Measurements from ENCODE around the gene DNAH10. TPM values are rescaled to one million over a fixed set of nuclear protein-coding genes. Genes with fewer than 3 reads are reported as not detected.

DNAH10 gene
- total and polyA plus RNA-seq, 2 of the 13 experiments (the other 11 are each of a cell fraction or from before 2014, with no cell fraction given) = 0.01 to 0.02 TPM

- TF ChIP-seq ZNF800 (CRISPR knock-in tag; IDR thresholded peaks at IDR 0.05) (no peak), SNAPC4 (CRISPR knock-in tag; IDR thresholded peaks at IDR 0.05) (no peak), REXO4 (CRISPR knock-in tag; IDR thresholded peaks at IDR 0.05; ENCODE audit: borderline replicate concordance) (no peak), SIX4 (CRISPR knock-in tag; IDR thresholded peaks at IDR 0.05) (no peak), ZNF570 (CRISPR knock-in tag; IDR thresholded peaks at IDR 0.05; ENCODE audit: borderline replicate concordance) (no peak), HNF4A (CRISPR knock-in tag; IDR thresholded peaks at IDR 0.05) (peak; percentile 52; the same call in 1 of the 2 replicates), ZNF687 (CRISPR knock-in tag; IDR thresholded peaks at IDR 0.05) (peak; percentile 21; the same call in 1 of the 2 replicates), ZSCAN21 (CRISPR knock-in tag; IDR thresholded peaks at IDR 0.05; ENCODE audit: borderline replicate concordance) (no peak), NR0B2 (CRISPR knock-in tag; IDR thresholded peaks at IDR 0.05) (no peak), GATAD2A (CRISPR knock-in tag; IDR thresholded peaks at IDR 0.05) (0 out of 2 replicates have a peak, but pooled peaks have one; percentile 16), HBP1 (CRISPR knock-in tag; IDR thresholded peaks at IDR 0.05; ENCODE audit: low read depth) (no peak), ZMAT3 (CRISPR knock-in tag; conservative IDR thresholded peaks at IDR 0.05) (0 out of 2 replicates have a peak, but pooled peaks have one; percentile 20), ATF1 (CRISPR knock-in tag; IDR thresholded peaks at IDR 0.05) (no peak), ZNF510 (CRISPR knock-in tag; IDR thresholded peaks at IDR 0.05; ENCODE audit: low read depth) (no peak), ZNF263 (CRISPR knock-in tag; IDR thresholded peaks at IDR 0.05) (peak; percentile 52)
These were observed 60.7 kb downstream of the DNAH10 start (continued) for GRCh38 chr12:123822804-123823203.
